ENCODE measurements around the gene RBM46. TPM values are rescaled to one million over a fixed set of nuclear protein-coding genes. Genes with fewer than 3 reads are reported as not detected.

RBM46 gene
- not detected for total RNA-seq

- no peak within 1 kb of the TSS for H3K4me3 Mint-ChIP-seq
- DNase-seq (ENCODE audit: low spot score) (no peak), ATAC-seq (no peak)
- no peak within 1 kb of the TSS for H3K27ac Mint-ChIP-seq
- peaks cover under 1% of the 10 kb centered on the region for H3K9me3 Mint-ChIP-seq
- H3K27me3 Mint-ChIP-seq = peaks cover 2 to 7% of the 10 kb centered on the region in 2 donors
- no peaks in the 10 kb centered on the region for H3K4me1 Mint-ChIP-seq (ENCODE audit: low read depth in 2 of 2)
- H3K36me3 Mint-ChIP-seq = no peaks in the 10 kb centered on the region
Observed at GRCh38 chr4:154781126-154781982, at the start of gene RBM46. Gene RBM46, plus strand, starts transcription at chr4:154781272. Its CDS starts 15,481 bp downstream, at chr4:154796753.

GRCh38 chr4:154731756-154732155, 49.3 kb upstream of the RBM46 start:
- DNase-seq (ENCODE audit: low spot score) = no peak
- H3K9me3 Mint-ChIP-seq = peaks cover 6% of the 10 kb centered on the region
- peaks cover 8 to 22% of the 10 kb centered on the region in 2 donors for H3K27me3 Mint-ChIP-seq
- ATAC-seq = no peak
- peaks cover 4% of the 10 kb centered on the region for H3K36me3 Mint-ChIP-seq
- no peaks in the 10 kb centered on the region for H3K4me1 Mint-ChIP-seq (ENCODE audit: low read depth in 2 of 2)
- H3K27ac Mint-ChIP-seq = no peak overlapping the region
- H3K4me3 Mint-ChIP-seq = no peak overlapping the region

- H3K27me3 Mint-ChIP-seq = peaks cover 8 to 22% of the 10 kb centered on the region in 2 donors
- no peak overlapping the region for H3K4me3 Mint-ChIP-seq
- H3K9me3 Mint-ChIP-seq = peaks cover 6% of the 10 kb centered on the region
- DNase-seq (ENCODE audit: low spot score) = no peak
- ATAC-seq = no peak
- H3K4me1 Mint-ChIP-seq (ENCODE audit: low read depth in 2 of 2) = no peaks in the 10 kb centered on the region
- H3K36me3 Mint-ChIP-seq = peaks cover 4% of the 10 kb centered on the region
- no peak overlapping the region for H3K27ac Mint-ChIP-seq
Observed at GRCh38 chr4:154732669-154733068, 48.4 kb upstream of the RBM46 start.

- ATAC-seq = no peak
- peaks cover 17 to 32% of the 10 kb centered on the region in 2 donors for H3K27me3 Mint-ChIP-seq
- H3K36me3 Mint-ChIP-seq = peaks cover 4% of the 10 kb centered on the region
- no peak overlapping the region for H3K27ac Mint-ChIP-seq
- no peak for DNase-seq (ENCODE audit: low spot score)
- H3K4me1 Mint-ChIP-seq (ENCODE audit: low read depth in 2 of 2) = no peaks in the 10 kb centered on the region
- H3K4me3 Mint-ChIP-seq = no peak overlapping the region
- peaks cover 6% of the 10 kb centered on the region for H3K9me3 Mint-ChIP-seq
Observed at GRCh38 chr4:154736770-154737169, 44.3 kb upstream of the RBM46 start.

GRCh38 chr4:154738426-154738825, 42.6 kb upstream of the RBM46 start:
- Mint-ChIP-seq H3K27ac (no peak overlapping the region), H3K27me3 (peaks cover 23 to 29% of the 10 kb centered on the region in 2 donors), H3K4me3 (no peak overlapping the region), H3K36me3 (no peaks in the 10 kb centered on the region), H3K9me3 (no peaks in the 10 kb centered on the region), H3K4me1 (ENCODE audit: low read depth in 2 of 2) (no peaks in the 10 kb centered on the region)
- DNase-seq (ENCODE audit: low spot score) (no peak), ATAC-seq (no peak)

- Mint-ChIP-seq H3K9me3 (no peaks in the 10 kb centered on the region), H3K27me3 (peaks cover 23 to 26% of the 10 kb centered on the region in 2 donors)
Observed at GRCh38 chr4:154739111-154739510, 42.0 kb upstream of the RBM46 start.

GRCh38 chr4:154740462-154740861, 40.6 kb upstream of the RBM46 start:
- DNase-seq (ENCODE audit: low spot score) (no peak), ATAC-seq (no peak)
- Mint-ChIP-seq H3K9me3 (no peaks in the 10 kb centered on the region), H3K27me3 (peaks cover 32 to 38% of the 10 kb centered on the region in 2 donors), H3K27ac (no peak overlapping the region), H3K36me3 (no peaks in the 10 kb centered on the region), H3K4me3 (no peak overlapping the region), H3K4me1 (ENCODE audit: low read depth in 2 of 2) (peaks cover 0 to 5% of the 10 kb centered on the region in 2 donors)

More at GRCh38 chr4:154739111-154739510, 42.0 kb upstream of the RBM46 start:
- ATAC-seq (no peak), DNase-seq (ENCODE audit: low spot score) (no peak)
- no peaks in the 10 kb centered on the region for H3K36me3 Mint-ChIP-seq
- H3K4me1 Mint-ChIP-seq (ENCODE audit: low read depth in 2 of 2) = peaks cover 0 to 2% of the 10 kb centered on the region in 2 donors
- no peak overlapping the region for H3K4me3 Mint-ChIP-seq
- H3K27ac Mint-ChIP-seq = no peak overlapping the region

- H3K4me3 Mint-ChIP-seq = no peak overlapping the region
- no peak for ATAC-seq
- H3K27me3 Mint-ChIP-seq = peaks cover 35 to 45% of the 10 kb centered on the region in 2 donors
- H3K4me1 Mint-ChIP-seq (ENCODE audit: low read depth in 2 of 2) = peaks cover 0 to 5% of the 10 kb centered on the region in 2 donors
- H3K36me3 Mint-ChIP-seq = no peaks in the 10 kb centered on the region
- no peaks in the 10 kb centered on the region for H3K9me3 Mint-ChIP-seq
- H3K27ac Mint-ChIP-seq = no peak overlapping the region
- no peak for DNase-seq (ENCODE audit: low spot score)
Observed at GRCh38 chr4:154741131-154741665, 39.9 kb upstream of the RBM46 start.

GRCh38 chr4:154741922-154742850, 38.9 kb upstream of the RBM46 start:
- no peaks in the 10 kb centered on the region for H3K9me3 Mint-ChIP-seq
- no peak overlapping the region for H3K27ac Mint-ChIP-seq
- DNase-seq (ENCODE audit: low spot score) = no peak
- H3K4me1 Mint-ChIP-seq (ENCODE audit: low read depth in 2 of 2) = peaks cover 0 to 5% of the 10 kb centered on the region in 2 donors
- peaks cover 35 to 55% of the 10 kb centered on the region in 2 donors for H3K27me3 Mint-ChIP-seq
- no peak for ATAC-seq
- peak overlapping the region; percentile 17 for H3K4me3 Mint-ChIP-seq
- no peaks in the 10 kb centered on the region for H3K36me3 Mint-ChIP-seq

GRCh38 chr4:154743683-154744340, 37.3 kb upstream of the RBM46 start, which contains the start of gene LRAT:
Gene LRAT, plus strand, starts transcription at chr4:154744000. Its CDS starts 327 bp downstream, at chr4:154744327.
- no peak for DNase-seq (ENCODE audit: low spot score)
- Mint-ChIP-seq H3K36me3 (no peaks in the 10 kb centered on the region), H3K4me3 (peak within 1 kb of the TSS; percentile 79), H3K4me1 (ENCODE audit: low read depth in 2 of 2) (peaks cover 0 to 5% of the 10 kb centered on the region in 2 donors), H3K27me3 (peaks cover 34 to 64% of the 10 kb centered on the region in 2 donors), H3K27ac (no peak within 1 kb of the TSS), H3K9me3 (no peaks in the 10 kb centered on the region)
- peak; percentile 71 to 81 for ATAC-seq

- ATAC-seq (peak in 1 of 2 donors; percentile 20), DNase-seq (ENCODE audit: low spot score) (no peak)
- H3K4me1 Mint-ChIP-seq (ENCODE audit: low read depth in 2 of 2) = peaks cover 0 to 5% of the 10 kb centered on the region in 2 donors
- no peaks in the 10 kb centered on the region for H3K9me3 Mint-ChIP-seq
- H3K36me3 Mint-ChIP-seq = no peaks in the 10 kb centered on the region
- H3K27me3 Mint-ChIP-seq = peaks cover 34 to 60% of the 10 kb centered on the region in 2 donors
- H3K4me3 Mint-ChIP-seq = peak overlapping the region; percentile 79
- H3K27ac Mint-ChIP-seq = no peak overlapping the region
Observed at GRCh38 chr4:154744341-154744926, 36.6 kb upstream of the RBM46 start.

- H3K27me3 Mint-ChIP-seq = no peaks in the 10 kb centered on the region
- H3K36me3 Mint-ChIP-seq = no peaks in the 10 kb centered on the region
- DNase-seq (ENCODE audit: low spot score) (no peak), ATAC-seq (no peak)
- no peaks in the 10 kb centered on the region for H3K9me3 Mint-ChIP-seq
- H3K4me3 Mint-ChIP-seq = no peak overlapping the region
- no peaks in the 10 kb centered on the region for H3K4me1 Mint-ChIP-seq (ENCODE audit: low read depth in 2 of 2)
- no peak overlapping the region for H3K27ac Mint-ChIP-seq
Observed at GRCh38 chr4:154757713-154758112, 23.4 kb upstream of the RBM46 start.

GRCh38 chr4:154760895-154761294, 20.2 kb upstream of the RBM46 start:
- no peaks in the 10 kb centered on the region for H3K36me3 Mint-ChIP-seq
- no peaks in the 10 kb centered on the region for H3K27me3 Mint-ChIP-seq
- no peaks in the 10 kb centered on the region for H3K4me1 Mint-ChIP-seq (ENCODE audit: low read depth in 2 of 2)
- ATAC-seq = no peak
- no peaks in the 10 kb centered on the region for H3K9me3 Mint-ChIP-seq
- no peak overlapping the region for H3K27ac Mint-ChIP-seq
- no peak overlapping the region for H3K4me3 Mint-ChIP-seq
- no peak for DNase-seq (ENCODE audit: low spot score)
